Muscle of leg (tissue), 11 donors: Measurements from ENCODE around the gene BRINP3. TPM values are rescaled to one million over a fixed set of nuclear protein-coding genes. Genes with fewer than 3 reads are reported as not detected.

ENCODE experiments used
- DNase-seq: peaks from one replicate; pipeline ENCODE4 v3.0.0; 2013
- H3K27ac ChIP-seq: one replicate; pipeline ENCODE4 v1.5.1; 2013; ENCODE audit warnings: mild to moderate bottlenecking, low read length, control low read depth
- H3K27me3 ChIP-seq: one replicate; pipeline ENCODE4 v1.6.1; 2013; ENCODE audit warnings: low read length; ENCODE audit not compliant: control insufficient read depth, insufficient read depth
- H3K36me3 ChIP-seq: one replicate; pipeline ENCODE4 v1.6.1; 2013; ENCODE audit warnings: low read length; ENCODE audit not compliant: control insufficient read depth, insufficient read depth
- H3K4me1 ChIP-seq: one replicate; pipeline ENCODE4 v1.6.1; 2013; ENCODE audit warnings: low read length; ENCODE audit not compliant: control insufficient read depth, insufficient read depth
- H3K4me3 ChIP-seq: one replicate; pipeline ENCODE4 v1.5.1; 2013; ENCODE audit warnings: low read length, control low read depth
- H3K9me3 ChIP-seq: replicated peaks from 2 replicates; pipeline ENCODE4 v1.6.1; 2013; ENCODE audit warnings: low read depth, low read length; ENCODE audit not compliant: control insufficient read depth
- WGBS: methylation state at CpG from one replicate; pipeline ENCODE4 v1.1.5; 2013; ENCODE audit warnings: missing lambda C conversion rate; ENCODE audit not compliant: insufficient coverage; 5-methylcytosine and 5-hydroxymethylcytosine counted together
- polyA plus RNA-seq, 8 donors: library from polyadenylated mRNA; unstranded; fragments of 120-200 nt; gene quantifications; one replicate each; pipeline versions ENCODE4 v1.2.1 to v1.2.3, GENCODE V29; 2013; ENCODE audit warnings: inconsistent platforms in 1 of 8, low replicate concordance in 1 of 8; ENCODE audit not compliant: insufficient read length in 8 of 8, insufficient read depth in 1 of 8
- total RNA-seq: library from RNA; stranded (reverse); fragments of 120-200 nt; gene quantifications from one replicate; pipeline ENCODE4 v1.2.4, GENCODE V29; 2013

BRINP3 gene
- total and polyA plus RNA-seq, 9 donors: 1.7 to 11.1 (median 2.5) TPM

GRCh38 chr1:190399233-190399632, 78.4 kb downstream of the BRINP3 start:
- no peaks in the 10 kb centered on the region for H3K36me3 ChIP-seq

GRCh38 chr1:190391582-190391981, 86.1 kb downstream of the BRINP3 start:
- Histone ChIP-seq H3K36me3 (no peaks in the 10 kb centered on the region), H3K4me3 (no peak overlapping the region), H3K27me3 (no peaks in the 10 kb centered on the region), H3K9me3 (no peaks in the 10 kb centered on the region), H3K27ac (no peak overlapping the region), H3K4me1 (no peaks in the 10 kb centered on the region)
- 60% methylated on average over 1 of the region's 6 CpGs for WGBS
- DNase-seq: no peak

More at GRCh38 chr1:190399233-190399632, 78.4 kb downstream of the BRINP3 start:
- Histone ChIP-seq H3K4me1 (no peaks in the 10 kb centered on the region), H3K27ac (no peak overlapping the region), H3K27me3 (no peaks in the 10 kb centered on the region), H3K9me3 (no peaks in the 10 kb centered on the region), H3K4me3 (no peak overlapping the region)
- WGBS: no CpG with 5 or more reads among the region's 3 CpGs
- DNase-seq: no peak

GRCh38 chr1:190377991-190378390, 99.7 kb downstream of the BRINP3 start:
- Histone ChIP-seq H3K27ac (no peak overlapping the region), H3K36me3 (no peaks in the 10 kb centered on the region), H3K9me3 (no peaks in the 10 kb centered on the region), H3K4me1 (no peaks in the 10 kb centered on the region), H3K27me3 (no peaks in the 10 kb centered on the region), H3K4me3 (no peak overlapping the region)
- WGBS: no CpG with 5 or more reads among the region's 2 CpGs
- DNase-seq: no peak

GRCh38 chr1:190377294-190377693, 100.4 kb downstream of the BRINP3 start:
- WGBS: no CpG with 5 or more reads among the region's 2 CpGs
- Histone ChIP-seq H3K4me3 (no peak overlapping the region), H3K4me1 (no peaks in the 10 kb centered on the region), H3K27me3 (no peaks in the 10 kb centered on the region), H3K36me3 (no peaks in the 10 kb centered on the region), H3K9me3 (no peaks in the 10 kb centered on the region), H3K27ac (no peak overlapping the region)
- no peak for DNase-seq

GRCh38 chr1:190376044-190376443, 101.6 kb downstream of the BRINP3 start:
- no peak overlapping the region for H3K4me3 ChIP-seq
- no peaks in the 10 kb centered on the region for H3K4me1 ChIP-seq
- H3K27ac ChIP-seq: no peak overlapping the region
- DNase-seq: no peak
- no peaks in the 10 kb centered on the region for H3K27me3 ChIP-seq
- no peaks in the 10 kb centered on the region for H3K9me3 ChIP-seq
- no peaks in the 10 kb centered on the region for H3K36me3 ChIP-seq
- no CpG with 5 or more reads among the region's 1 CpG for WGBS

GRCh38 chr1:190373705-190374336, 103.8 kb downstream of the BRINP3 start:
- no peak for DNase-seq
- no CpG with 5 or more reads among the region's 2 CpGs for WGBS
- Histone ChIP-seq H3K4me3 (no peak overlapping the region), H3K27ac (no peak overlapping the region), H3K36me3 (no peaks in the 10 kb centered on the region), H3K9me3 (no peaks in the 10 kb centered on the region), H3K27me3 (no peaks in the 10 kb centered on the region), H3K4me1 (no peaks in the 10 kb centered on the region)

GRCh38 chr1:190367200-190367599, 110.5 kb downstream of the BRINP3 start:
- 77% methylated on average over 2 of the region's 4 CpGs for WGBS
- no peak overlapping the region for H3K4me3 ChIP-seq
- no peak overlapping the region for H3K27ac ChIP-seq
- H3K27me3 ChIP-seq: no peaks in the 10 kb centered on the region
- DNase-seq: no peak
- H3K9me3 ChIP-seq: peaks cover 6% of the 10 kb centered on the region
- H3K36me3 ChIP-seq: no peaks in the 10 kb centered on the region
- no peaks in the 10 kb centered on the region for H3K4me1 ChIP-seq

GRCh38 chr1:190365283-190365682, 112.4 kb downstream of the BRINP3 start:
- H3K4me1 ChIP-seq: no peaks in the 10 kb centered on the region
- H3K4me3 ChIP-seq: no peak overlapping the region
- WGBS: no CpG with 5 or more reads among the region's 1 CpG
- H3K27ac ChIP-seq: no peak overlapping the region
- no peaks in the 10 kb centered on the region for H3K36me3 ChIP-seq
- H3K27me3 ChIP-seq: no peaks in the 10 kb centered on the region
- peaks cover 6% of the 10 kb centered on the region for H3K9me3 ChIP-seq
- no peak for DNase-seq

- Histone ChIP-seq H3K27ac (no peak overlapping the region), H3K4me1 (no peaks in the 10 kb centered on the region), H3K9me3 (no peaks in the 10 kb centered on the region), H3K27me3 (no peaks in the 10 kb centered on the region), H3K36me3 (no peaks in the 10 kb centered on the region), H3K4me3 (no peak overlapping the region)
- WGBS: 51% methylated on average over 2 of the region's 3 CpGs
- no peak for DNase-seq
Measured at GRCh38 chr1:190353538-190354101, 124.0 kb downstream of the BRINP3 start.

GRCh38 chr1:190344454-190344853, 133.2 kb downstream of the BRINP3 start:
- Histone ChIP-seq H3K9me3 (no peaks in the 10 kb centered on the region), H3K27me3 (no peaks in the 10 kb centered on the region), H3K27ac (no peak overlapping the region), H3K4me1 (no peaks in the 10 kb centered on the region), H3K36me3 (no peaks in the 10 kb centered on the region), H3K4me3 (no peak overlapping the region)
- no peak for DNase-seq

GRCh38 chr1:190338829-190339228, 138.8 kb downstream of the BRINP3 start:
- no peaks in the 10 kb centered on the region for H3K4me1 ChIP-seq
- H3K27me3 ChIP-seq: no peaks in the 10 kb centered on the region
- H3K27ac ChIP-seq: no peak overlapping the region
- no peaks in the 10 kb centered on the region for H3K9me3 ChIP-seq
- H3K4me3 ChIP-seq: no peak overlapping the region
- DNase-seq: no peak
- H3K36me3 ChIP-seq: no peaks in the 10 kb centered on the region
